Neural cell (in vitro differentiated cells): ENCODE data around the gene APOBR.

Source experiments
- EP300 ChIP-seq: fragments of 450-650 bp; conservative IDR thresholded peaks from 2 replicates; pipeline ENCODE4 v1.6.1; 2014; ENCODE audit warnings: antibody characterized with exemption, mild to moderate bottlenecking, moderate library complexity; ENCODE audit not compliant: poor library complexity, severe bottlenecking
- EZH2 ChIP-seq: fragments of 200-600, 300-800 bp; shearing (Covaris generic), sonication (generic); IDR thresholded peaks from 2 replicates; pipeline ENCODE4 v1.6.1; 2014; ENCODE audit warnings: antibody characterized with exemption, low read length, borderline replicate concordance, mild to moderate bottlenecking; ENCODE audit not compliant: insufficient read depth, poor library complexity, severe bottlenecking
- MXI1 ChIP-seq: fragments of 450-650 bp; conservative IDR thresholded peaks from 2 replicates; pipeline ENCODE4 v1.6.1; 2014; ENCODE audit warnings: antibody characterized with exemption, mild to moderate bottlenecking; ENCODE audit not compliant: poor library complexity, severe bottlenecking
- POLR2AphosphoS5 ChIP-seq: IDR thresholded peaks from 2 replicates; pipeline ENCODE4 v1.6.1; 2012
- REST ChIP-seq: IDR thresholded peaks from 2 replicates; pipeline ENCODE4 v1.6.1; 2012; ENCODE audit warnings: borderline replicate concordance
- TAF1 ChIP-seq: IDR thresholded peaks from 2 replicates; pipeline ENCODE4 v1.6.1; 2012; ENCODE audit warnings: low read depth
- TF ChIP-seq, protein P1 (sequence below): fragments of 450-650 bp; IDR thresholded peaks from 2 replicates; pipeline ENCODE4 v1.5.1; 2014; ENCODE audit warnings: antibody characterized with exemption, mild to moderate bottlenecking, moderate library complexity; ENCODE audit not compliant: poor library complexity, severe bottlenecking

GRCh38 chr16:28542646-28543045 is 48.2 kb downstream of the APOBR start:
- no peak for TF ChIP-seq REST
- TF ChIP-seq, protein P1, sequence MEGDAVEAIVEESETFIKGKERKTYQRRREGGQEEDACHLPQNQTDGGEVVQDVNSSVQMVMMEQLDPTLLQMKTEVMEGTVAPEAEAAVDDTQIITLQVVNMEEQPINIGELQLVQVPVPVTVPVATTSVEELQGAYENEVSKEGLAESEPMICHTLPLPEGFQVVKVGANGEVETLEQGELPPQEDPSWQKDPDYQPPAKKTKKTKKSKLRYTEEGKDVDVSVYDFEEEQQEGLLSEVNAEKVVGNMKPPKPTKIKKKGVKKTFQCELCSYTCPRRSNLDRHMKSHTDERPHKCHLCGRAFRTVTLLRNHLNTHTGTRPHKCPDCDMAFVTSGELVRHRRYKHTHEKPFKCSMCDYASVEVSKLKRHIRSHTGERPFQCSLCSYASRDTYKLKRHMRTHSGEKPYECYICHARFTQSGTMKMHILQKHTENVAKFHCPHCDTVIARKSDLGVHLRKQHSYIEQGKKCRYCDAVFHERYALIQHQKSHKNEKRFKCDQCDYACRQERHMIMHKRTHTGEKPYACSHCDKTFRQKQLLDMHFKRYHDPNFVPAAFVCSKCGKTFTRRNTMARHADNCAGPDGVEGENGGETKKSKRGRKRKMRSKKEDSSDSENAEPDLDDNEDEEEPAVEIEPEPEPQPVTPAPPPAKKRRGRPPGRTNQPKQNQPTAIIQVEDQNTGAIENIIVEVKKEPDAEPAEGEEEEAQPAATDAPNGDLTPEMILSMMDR, result no peak
- TF ChIP-seq TAF1, result no peak
- TF ChIP-seq EP300, result no peak
- TF ChIP-seq POLR2AphosphoS5, result no peak
- no peak for TF ChIP-seq EZH2
- no peak for TF ChIP-seq MXI1
